ENCODE data around the gene EID1.

EID1 gene

DNA sequence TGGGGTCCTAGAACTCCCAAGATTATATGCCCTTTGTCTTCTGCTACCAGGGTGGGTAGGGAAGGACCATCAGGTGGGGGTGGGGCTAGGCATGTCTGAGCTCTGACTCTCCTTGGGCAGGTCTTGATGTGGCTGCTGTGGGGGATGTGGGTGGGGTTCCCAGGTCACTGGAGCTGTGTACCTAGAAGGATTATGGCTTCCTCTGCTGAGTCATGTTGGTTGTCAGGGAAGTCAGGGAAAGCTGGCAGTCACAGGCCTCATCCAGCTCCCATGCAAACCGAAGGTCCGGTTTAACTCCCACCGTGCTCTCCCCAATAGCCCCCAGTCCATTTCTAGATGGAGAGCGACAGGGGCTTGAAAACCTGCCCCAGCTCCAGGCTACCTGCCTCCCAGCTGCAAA lies 35.2 kb downstream of the EID1 start:
- Histone ChIP-seq H3K27ac (ENCODE audit: low read depth, low read length) (no peak overlapping the region), H3K9ac (ENCODE audit: low read depth, low read length) (no peak overlapping the region), H3K27me3 (ENCODE audit: control insufficient read depth, insufficient read depth, low read length) (no peaks in the 10 kb centered on the region), H3K9me3 (ENCODE audit: control insufficient read depth, insufficient read depth, low read length) (no peaks in the 10 kb centered on the region), H3K36me3 (ENCODE audit: control insufficient read depth, insufficient read depth, low read length) (no peaks in the 10 kb centered on the region), H3K4me3 (ENCODE audit: low read depth, low read length) (no peak overlapping the region), H3K4me1 (ENCODE audit: control insufficient read depth, insufficient read depth, low read length) (no peaks in the 10 kb centered on the region)

DNA sequence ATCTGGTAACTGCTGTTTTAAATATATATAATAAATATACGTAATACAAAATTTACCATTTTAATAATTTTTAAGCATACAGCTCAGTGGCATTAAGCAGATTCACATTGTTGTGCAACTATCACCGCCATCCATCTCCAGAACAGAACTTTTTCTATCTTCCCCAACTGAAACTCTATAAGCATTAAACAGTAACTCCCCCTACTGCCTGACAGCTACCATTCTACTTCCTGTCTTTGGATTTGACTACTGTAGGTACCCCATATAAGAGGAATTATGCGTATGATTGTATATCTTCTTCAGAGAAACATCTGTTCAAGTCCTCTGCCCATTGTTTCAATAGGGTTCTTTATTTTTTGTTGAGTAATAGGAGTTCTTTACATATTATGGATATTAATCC lies 36.8 kb downstream of the EID1 start:
- H3K27ac ChIP-seq (ENCODE audit: low read depth, low read length): no peak overlapping the region
- no peaks in the 10 kb centered on the region for H3K36me3 ChIP-seq (ENCODE audit: control insufficient read depth, insufficient read depth, low read length)
- H3K4me1 ChIP-seq (ENCODE audit: control insufficient read depth, insufficient read depth, low read length): no peaks in the 10 kb centered on the region
- no peak overlapping the region for H3K9ac ChIP-seq (ENCODE audit: low read depth, low read length)
- H3K4me3 ChIP-seq (ENCODE audit: low read depth, low read length): no peak overlapping the region
- H3K9me3 ChIP-seq (ENCODE audit: control insufficient read depth, insufficient read depth, low read length): no peaks in the 10 kb centered on the region
- no peaks in the 10 kb centered on the region for H3K27me3 ChIP-seq (ENCODE audit: control insufficient read depth, insufficient read depth, low read length)

DNA sequence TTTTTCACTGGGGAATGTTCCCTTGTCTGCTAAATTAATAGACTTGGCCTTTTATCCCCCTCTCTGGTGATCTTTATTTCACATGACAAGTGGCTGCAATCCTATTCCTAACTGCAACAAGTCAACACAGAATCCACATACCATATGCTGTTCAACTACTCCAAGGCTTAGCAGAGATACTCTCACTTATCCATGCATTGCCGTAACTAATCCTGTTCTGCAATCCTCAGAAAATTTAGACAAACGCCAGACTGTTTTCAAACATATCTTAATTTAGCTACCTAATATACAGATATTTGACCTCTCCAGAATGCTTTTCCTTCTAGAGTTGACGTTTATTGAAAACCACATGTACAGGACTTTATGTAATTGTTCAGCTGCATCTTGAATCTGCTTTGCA lies 37.9 kb downstream of the EID1 start:
- no peaks in the 10 kb centered on the region for H3K9me3 ChIP-seq (ENCODE audit: control insufficient read depth, insufficient read depth, low read length)
- no peaks in the 10 kb centered on the region for H3K27me3 ChIP-seq (ENCODE audit: control insufficient read depth, insufficient read depth, low read length)
- H3K4me3 ChIP-seq (ENCODE audit: low read depth, low read length): no peak overlapping the region
- no peak overlapping the region for H3K9ac ChIP-seq (ENCODE audit: low read depth, low read length)
- H3K4me1 ChIP-seq (ENCODE audit: control insufficient read depth, insufficient read depth, low read length): no peaks in the 10 kb centered on the region
- H3K27ac ChIP-seq (ENCODE audit: low read depth, low read length): no peak overlapping the region
- no peaks in the 10 kb centered on the region for H3K36me3 ChIP-seq (ENCODE audit: control insufficient read depth, insufficient read depth, low read length)

- Histone ChIP-seq H3K27ac (ENCODE audit: low read depth, low read length) (no peak overlapping the region), H3K9me3 (ENCODE audit: control insufficient read depth, insufficient read depth, low read length) (no peaks in the 10 kb centered on the region), H3K4me3 (ENCODE audit: low read depth, low read length) (no peak overlapping the region), H3K4me1 (ENCODE audit: control insufficient read depth, insufficient read depth, low read length) (no peaks in the 10 kb centered on the region), H3K36me3 (ENCODE audit: control insufficient read depth, insufficient read depth, low read length) (no peaks in the 10 kb centered on the region), H3K9ac (ENCODE audit: low read depth, low read length) (no peak overlapping the region), H3K27me3 (ENCODE audit: control insufficient read depth, insufficient read depth, low read length) (no peaks in the 10 kb centered on the region)
Observed at GRCh38 chr15:48916721-48917120, 38.8 kb downstream of the EID1 start.

DNA sequence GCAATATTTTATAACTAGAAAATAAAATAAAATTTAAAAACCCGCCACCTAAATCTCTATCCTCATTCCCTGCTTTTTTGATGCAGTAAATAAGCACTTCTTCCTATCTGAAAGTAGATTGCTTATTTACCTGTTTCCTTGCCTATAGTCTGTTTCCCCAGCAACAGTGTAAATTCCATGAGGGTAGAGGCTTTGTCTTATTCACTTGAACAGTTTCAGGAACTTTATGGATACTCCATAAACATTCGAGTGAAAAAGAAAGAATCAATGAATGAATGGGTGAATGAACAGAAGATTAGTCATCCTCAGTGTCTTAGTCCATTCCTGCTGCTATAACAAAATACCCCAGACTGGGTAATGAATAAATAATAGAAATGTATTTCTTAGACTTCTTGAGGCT lies 44.1 kb downstream of the EID1 start:
- no peaks in the 10 kb centered on the region for H3K4me1 ChIP-seq (ENCODE audit: control insufficient read depth, insufficient read depth, low read length)

GRCh38 chr15:48924528-48925393 lies 46.8 kb downstream of the EID1 start:
- no peaks in the 10 kb centered on the region for H3K27me3 ChIP-seq (ENCODE audit: control insufficient read depth, insufficient read depth, low read length)
- no peak overlapping the region for H3K9ac ChIP-seq (ENCODE audit: low read depth, low read length)
- no peaks in the 10 kb centered on the region for H3K4me1 ChIP-seq (ENCODE audit: control insufficient read depth, insufficient read depth, low read length)
- no peaks in the 10 kb centered on the region for H3K36me3 ChIP-seq (ENCODE audit: control insufficient read depth, insufficient read depth, low read length)
- H3K27ac ChIP-seq (ENCODE audit: low read depth, low read length): no peak overlapping the region
- H3K9me3 ChIP-seq (ENCODE audit: control insufficient read depth, insufficient read depth, low read length): no peaks in the 10 kb centered on the region
- no peak overlapping the region for H3K4me3 ChIP-seq (ENCODE audit: low read depth, low read length)

More for the DNA sequence above, 44.1 kb downstream of the EID1 start:
- no peak overlapping the region for H3K27ac ChIP-seq (ENCODE audit: low read depth, low read length)
- H3K27me3 ChIP-seq (ENCODE audit: control insufficient read depth, insufficient read depth, low read length): no peaks in the 10 kb centered on the region
- H3K4me3 ChIP-seq (ENCODE audit: low read depth, low read length): no peak overlapping the region
- no peaks in the 10 kb centered on the region for H3K36me3 ChIP-seq (ENCODE audit: control insufficient read depth, insufficient read depth, low read length)
- H3K9me3 ChIP-seq (ENCODE audit: control insufficient read depth, insufficient read depth, low read length): no peaks in the 10 kb centered on the region
- no peak overlapping the region for H3K9ac ChIP-seq (ENCODE audit: low read depth, low read length)

GRCh38 chr15:48925714-48926223 lies 47.8 kb downstream of the EID1 start:
- Histone ChIP-seq H3K27ac (ENCODE audit: low read depth, low read length) (no peak overlapping the region), H3K9ac (ENCODE audit: low read depth, low read length) (no peak overlapping the region), H3K9me3 (ENCODE audit: control insufficient read depth, insufficient read depth, low read length) (no peaks in the 10 kb centered on the region), H3K36me3 (ENCODE audit: control insufficient read depth, insufficient read depth, low read length) (no peaks in the 10 kb centered on the region), H3K4me3 (ENCODE audit: low read depth, low read length) (no peak overlapping the region), H3K4me1 (ENCODE audit: control insufficient read depth, insufficient read depth, low read length) (no peaks in the 10 kb centered on the region), H3K27me3 (ENCODE audit: control insufficient read depth, insufficient read depth, low read length) (no peaks in the 10 kb centered on the region)

DNA sequence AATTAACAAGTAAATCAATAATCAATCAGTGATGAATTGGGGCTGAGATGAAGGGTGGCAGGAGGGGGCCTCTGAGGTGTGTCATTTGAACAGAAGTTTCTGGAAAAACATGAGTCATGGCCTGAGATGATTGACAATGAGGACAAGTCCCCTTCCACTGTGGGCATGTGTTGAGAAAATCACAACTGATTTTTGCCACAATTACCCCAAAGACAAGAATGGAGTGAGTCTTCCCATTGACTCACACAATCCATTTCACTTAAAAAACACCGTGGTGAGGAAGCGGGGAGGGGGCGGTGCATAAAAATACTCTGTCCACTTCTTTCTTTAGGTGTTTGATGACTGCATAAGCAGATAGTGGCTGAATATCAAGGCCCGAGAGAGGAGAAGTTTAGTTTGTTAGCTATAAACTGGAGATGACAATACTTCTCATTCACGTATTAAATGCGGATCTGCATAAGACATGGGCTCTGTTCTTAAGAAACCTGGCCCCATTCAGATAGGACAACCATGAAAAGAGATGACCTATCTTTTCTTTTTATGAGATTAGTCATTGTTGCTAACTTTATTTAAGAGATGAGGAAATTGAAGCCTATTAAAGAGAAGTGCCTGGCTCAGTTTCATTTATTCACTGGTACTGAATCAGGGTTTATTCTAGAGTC lies 51.1 kb downstream of the EID1 start:
- Histone ChIP-seq H3K36me3 (ENCODE audit: control insufficient read depth, insufficient read depth, low read length) (no peaks in the 10 kb centered on the region), H3K4me3 (ENCODE audit: low read depth, low read length) (no peak overlapping the region), H3K27me3 (ENCODE audit: control insufficient read depth, insufficient read depth, low read length) (no peaks in the 10 kb centered on the region), H3K27ac (ENCODE audit: low read depth, low read length) (no peak overlapping the region), H3K4me1 (ENCODE audit: control insufficient read depth, insufficient read depth, low read length) (no peaks in the 10 kb centered on the region), H3K9ac (ENCODE audit: low read depth, low read length) (no peak overlapping the region), H3K9me3 (ENCODE audit: control insufficient read depth, insufficient read depth, low read length) (no peaks in the 10 kb centered on the region)

- Histone ChIP-seq H3K36me3 (ENCODE audit: control insufficient read depth, insufficient read depth, low read length) (no peaks in the 10 kb centered on the region), H3K4me3 (ENCODE audit: low read depth, low read length) (no peak overlapping the region), H3K9ac (ENCODE audit: low read depth, low read length) (no peak overlapping the region), H3K27ac (ENCODE audit: low read depth, low read length) (no peak overlapping the region), H3K4me1 (ENCODE audit: control insufficient read depth, insufficient read depth, low read length) (no peaks in the 10 kb centered on the region), H3K9me3 (ENCODE audit: control insufficient read depth, insufficient read depth, low read length) (no peaks in the 10 kb centered on the region), H3K27me3 (ENCODE audit: control insufficient read depth, insufficient read depth, low read length) (no peaks in the 10 kb centered on the region)
Observed at GRCh38 chr15:48929661-48930060, 51.7 kb downstream of the EID1 start.

Data from HUES48 (cell line).